AG09309 (cell line): ENCODE results near the gene EPB41L4A.

ENCODE experiments used
- DNase-seq: peaks from one replicate; pipeline ENCODE4 v3.0.0-alpha.2; 2010; ENCODE audit warnings: low read depth
- H3K4me3 ChIP-seq: 2 replicates; pipeline ENCODE4 v1.5.1; 2011; ENCODE audit warnings: mild to moderate bottlenecking, low read depth, low read length, moderate library complexity; ENCODE audit not compliant: control insufficient read depth
- CTCF ChIP-seq: IDR thresholded peaks from 2 replicates; pipeline ENCODE4 v1.5.1; 2011; ENCODE audit warnings: mild to moderate bottlenecking, low read depth, low read length, inconsistent platforms; ENCODE audit not compliant: insufficient read depth, control insufficient read depth; ENCODE audit errors: missing control alignments

EPB41L4A gene

GRCh38 chr5:112186401-112186990 lies 232.6 kb downstream of the EPB41L4A start:
- TF ChIP-seq CTCF, result peak; percentile 58
- no peak overlapping the region for H3K4me3 ChIP-seq
- DNase-seq, result peak; percentile 20

GRCh38 chr5:112183874-112184273 lies 235.2 kb downstream of the EPB41L4A start:
- no peak for TF ChIP-seq CTCF
- H3K4me3 ChIP-seq, result no peak overlapping the region
- DNase-seq, result no peak

GRCh38 chr5:112183103-112183711 lies 235.9 kb downstream of the EPB41L4A start:
- TF ChIP-seq CTCF, result no peak
- no peak for DNase-seq
- no peak overlapping the region for H3K4me3 ChIP-seq

GRCh38 chr5:112179290-112179689 lies 239.8 kb downstream of the EPB41L4A start:
- TF ChIP-seq CTCF, result no peak
- DNase-seq, result no peak
- no peak overlapping the region for H3K4me3 ChIP-seq

- H3K4me3 ChIP-seq, result no peak overlapping the region
- TF ChIP-seq CTCF, result peak; percentile 65
- no peak for DNase-seq
Measured at GRCh38 chr5:112174959-112175594, 244.0 kb downstream of the EPB41L4A start.

GRCh38 chr5:112165897-112166737 lies 253.0 kb downstream of the EPB41L4A start:
- no peak for DNase-seq
- H3K4me3 ChIP-seq, result no peak overlapping the region
- TF ChIP-seq CTCF, result no peak
